ENCODE measurements around the gene HDAC11.
"Not testable (repeated sequence)": the region's sequence is repeated elsewhere in the genome, so short reads cannot be mapped to it uniquely, and the experiment has no call there.

HDAC11 gene

GRCh38 chr3:13515786-13516759 lies 36.0 kb downstream of the HDAC11 start:
- no peak for DNase-seq
- in situ Hi-C loops (cut with HindIII; ENCODE audit: low pct_ligation_motif_present, low pct_unique_long_range_greater_than_20kb, low sequenced_read_pairs), result no loop called here

- in situ Hi-C loops (cut with HindIII; ENCODE audit: low pct_ligation_motif_present, low pct_unique_long_range_greater_than_20kb, low sequenced_read_pairs), result no loop called here
- DNase-seq, result no peak
Observed at GRCh38 chr3:13516760-13517135, 36.6 kb downstream of the HDAC11 start.

GRCh38 chr3:13517253-13517977 lies 37.3 kb downstream of the HDAC11 start:
- DNase-seq, result no peak
- in situ Hi-C loops (cut with HindIII; ENCODE audit: low pct_ligation_motif_present, low pct_unique_long_range_greater_than_20kb, low sequenced_read_pairs), result no loop called here

GRCh38 chr3:13518516-13518953 lies 38.4 kb downstream of the HDAC11 start:
- no peak for DNase-seq
- in situ Hi-C loops (cut with HindIII; ENCODE audit: low pct_ligation_motif_present, low pct_unique_long_range_greater_than_20kb, low sequenced_read_pairs), result no loop called here

- no peak for DNase-seq
- in situ Hi-C loops (cut with HindIII; ENCODE audit: low pct_ligation_motif_present, low pct_unique_long_range_greater_than_20kb, low sequenced_read_pairs), result no loop called here
Observed at GRCh38 chr3:13519006-13519791, 39.1 kb downstream of the HDAC11 start.

GRCh38 chr3:13520326-13520880 lies 40.3 kb downstream of the HDAC11 start:
- no peak for DNase-seq
- in situ Hi-C loops (cut with HindIII; ENCODE audit: low pct_ligation_motif_present, low pct_unique_long_range_greater_than_20kb, low sequenced_read_pairs), result no loop called here

- in situ Hi-C loops (cut with HindIII; ENCODE audit: low pct_ligation_motif_present, low pct_unique_long_range_greater_than_20kb, low sequenced_read_pairs), result no loop called here
- DNase-seq, result no peak
Observed at GRCh38 chr3:13521309-13521708, 41.2 kb downstream of the HDAC11 start.

GRCh38 chr3:13521749-13522148 lies 41.6 kb downstream of the HDAC11 start:
- in situ Hi-C loops (cut with HindIII; ENCODE audit: low pct_ligation_motif_present, low pct_unique_long_range_greater_than_20kb, low sequenced_read_pairs); DNase-seq: not testable (repeated sequence)

GRCh38 chr3:13522236-13522635 lies 42.1 kb downstream of the HDAC11 start:
- no peak for DNase-seq
- in situ Hi-C loops (cut with HindIII; ENCODE audit: low pct_ligation_motif_present, low pct_unique_long_range_greater_than_20kb, low sequenced_read_pairs), result no loop called here

- in situ Hi-C loops (cut with HindIII; ENCODE audit: low pct_ligation_motif_present, low pct_unique_long_range_greater_than_20kb, low sequenced_read_pairs), result no loop called here
- DNase-seq, result no peak
Observed at GRCh38 chr3:13524979-13525669, 45.0 kb downstream of the HDAC11 start.

GRCh38 chr3:13525827-13526625 lies 45.9 kb downstream of the HDAC11 start:
- DNase-seq, result no peak
- in situ Hi-C loops (cut with HindIII; ENCODE audit: low pct_ligation_motif_present, low pct_unique_long_range_greater_than_20kb, low sequenced_read_pairs), result no loop called here

GRCh38 chr3:13526626-13526949 lies 46.5 kb downstream of the HDAC11 start:
- in situ Hi-C loops (cut with HindIII; ENCODE audit: low pct_ligation_motif_present, low pct_unique_long_range_greater_than_20kb, low sequenced_read_pairs), result no loop called here
- DNase-seq, result no peak

GRCh38 chr3:13528217-13528867 lies 48.2 kb downstream of the HDAC11 start:
- in situ Hi-C loops (cut with HindIII; ENCODE audit: low pct_ligation_motif_present, low pct_unique_long_range_greater_than_20kb, low sequenced_read_pairs), result no loop called here
- DNase-seq, result peak; percentile 16

- DNase-seq, result no peak
- in situ Hi-C loops (cut with HindIII; ENCODE audit: low pct_ligation_motif_present, low pct_unique_long_range_greater_than_20kb, low sequenced_read_pairs), result no loop called here
Observed at GRCh38 chr3:13529196-13530112, 49.3 kb downstream of the HDAC11 start.

GRCh38 chr3:13530241-13531009 lies 50.3 kb downstream of the HDAC11 start:
- DNase-seq, result no peak
- in situ Hi-C loops (cut with HindIII; ENCODE audit: low pct_ligation_motif_present, low pct_unique_long_range_greater_than_20kb, low sequenced_read_pairs), result no loop called here
